Esophagus mucosa (tissue), 1 donor: Measurements from ENCODE around the gene THSD4. TPM values are rescaled to one million over a fixed set of nuclear protein-coding genes. Genes with fewer than 3 reads are reported as not detected.
"Not testable (repeated sequence)": the region's sequence is repeated elsewhere in the genome, so short reads cannot be mapped to it uniquely, and the experiment has no call there.

Experiments used
- ATAC-seq: fragments of 200-7000 bp; cut with Tn5 transposase; one replicate; pipeline ENCODE4 v1.9.1; 2020
- total RNA-seq: library from RNA; stranded (reverse); gene quantifications from one replicate; pipeline ENCODE4 v1.2.4, GENCODE V29; 2023
- donor health status: DM: yes; HTN: yes; CAD: no.

THSD4 gene
- total RNA-seq, 1 donor from 2014 or later = 121 TPM

GRCh38 chr15:71391421-71392088 is 276.3 kb downstream of the THSD4 start:
- ATAC-seq = no peak

DNA sequence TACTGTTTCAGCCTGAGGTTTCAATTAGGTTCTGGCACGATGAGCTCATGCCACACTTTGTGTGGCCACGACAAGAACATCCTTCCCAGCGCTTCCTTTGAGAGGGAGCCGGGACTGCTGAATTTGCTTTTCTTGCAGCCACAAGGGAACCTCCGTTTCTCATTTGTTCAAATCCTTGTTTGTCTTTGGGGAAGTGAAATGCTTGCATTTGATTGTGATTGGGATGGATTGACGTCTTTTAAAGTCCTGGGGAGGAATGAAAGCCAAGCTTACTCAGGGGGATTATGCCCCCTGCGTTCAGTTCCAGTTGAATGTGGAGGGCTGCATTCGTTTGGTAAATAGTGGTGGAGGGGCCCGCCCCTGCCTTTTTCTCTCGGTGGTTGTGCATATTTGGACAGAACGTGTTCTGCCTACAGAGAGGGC is 277.6 kb downstream of the THSD4 start:
- ATAC-seq = no peak

- no peak for ATAC-seq
These were observed 278.1 kb downstream of the THSD4 start for GRCh38 chr15:71393383-71393782.

GRCh38 chr15:71396536-71397125 is 281.4 kb downstream of the THSD4 start:
- ATAC-seq = peak; percentile 38

- peak; percentile 45 for ATAC-seq
These were observed 282.1 kb downstream of the THSD4 start for GRCh38 chr15:71397377-71397776.

DNA sequence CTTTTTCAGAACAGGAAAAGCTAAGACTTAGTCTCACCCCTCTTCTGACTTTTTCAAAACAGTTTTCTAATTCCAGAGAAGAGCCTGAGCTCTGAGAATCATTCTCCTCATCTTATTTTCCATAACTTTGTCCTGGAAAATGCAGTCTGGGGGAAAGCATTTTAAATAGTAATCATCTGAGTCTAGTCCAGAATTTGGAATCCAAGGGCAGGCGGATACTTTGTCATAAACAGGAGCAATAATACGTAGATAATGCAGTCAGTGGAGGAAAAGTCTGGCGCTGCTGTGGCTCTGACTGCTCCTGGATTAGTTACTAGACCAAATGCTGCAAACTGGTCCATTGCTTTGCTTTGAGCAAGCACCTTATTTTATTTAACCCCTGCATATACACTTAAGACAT is 285.0 kb downstream of the THSD4 start:
- no peak for ATAC-seq

GRCh38 chr15:71401728-71402127 is 286.5 kb downstream of the THSD4 start:
- not testable (repeated sequence) for ATAC-seq

- no peak for ATAC-seq
These were observed 294.3 kb downstream of the THSD4 start for GRCh38 chr15:71409541-71409940.

GRCh38 chr15:71410347-71410746 is 295.1 kb downstream of the THSD4 start:
- ATAC-seq = no peak

- ATAC-seq = no peak
These were observed 296.5 kb downstream of the THSD4 start for GRCh38 chr15:71411538-71412482.

DNA sequence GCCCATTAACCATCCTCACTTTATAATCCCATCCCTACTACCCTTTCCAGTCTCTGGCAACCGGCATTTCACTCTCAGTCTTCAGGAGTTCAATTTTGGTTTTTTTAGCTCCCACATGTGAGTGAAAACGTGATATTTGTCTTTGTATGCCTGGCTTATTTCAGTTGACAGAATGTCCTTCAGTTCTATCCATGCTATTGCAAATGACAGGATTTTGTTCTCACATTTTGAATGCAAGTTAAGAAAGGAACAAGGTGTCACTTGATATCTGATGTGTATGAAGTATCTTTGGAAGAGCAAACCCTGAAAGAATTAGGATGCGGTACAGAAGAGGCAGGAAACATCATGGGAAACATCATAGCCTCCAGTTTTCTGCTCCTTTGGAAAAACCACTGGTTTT is 298.1 kb downstream of the THSD4 start:
- ATAC-seq = no peak

GRCh38 chr15:71414853-71415252 is 299.6 kb downstream of the THSD4 start:
- no peak for ATAC-seq

- no peak for ATAC-seq
These were observed 307.4 kb downstream of the THSD4 start for GRCh38 chr15:71422530-71423259.

DNA sequence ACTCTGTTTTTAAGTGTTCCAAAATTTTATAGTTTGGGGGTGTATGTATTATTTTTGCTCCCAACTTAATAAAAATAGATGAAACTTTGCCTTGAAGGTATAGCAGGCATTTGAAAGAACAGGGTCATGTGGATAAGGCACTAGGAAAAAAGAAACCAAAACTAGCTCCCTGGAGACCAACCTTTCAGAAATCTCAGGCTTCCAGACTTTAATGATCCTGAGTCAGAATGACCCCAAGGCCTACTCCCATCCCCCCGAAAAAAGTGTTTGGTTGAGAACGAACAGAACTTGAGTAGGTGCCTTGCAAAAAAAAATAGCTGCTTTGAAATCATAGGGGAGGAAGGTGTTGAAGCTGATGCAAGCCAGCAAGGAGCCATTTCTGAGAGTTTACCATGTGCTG is 309.5 kb downstream of the THSD4 start:
- ATAC-seq = no peak

DNA sequence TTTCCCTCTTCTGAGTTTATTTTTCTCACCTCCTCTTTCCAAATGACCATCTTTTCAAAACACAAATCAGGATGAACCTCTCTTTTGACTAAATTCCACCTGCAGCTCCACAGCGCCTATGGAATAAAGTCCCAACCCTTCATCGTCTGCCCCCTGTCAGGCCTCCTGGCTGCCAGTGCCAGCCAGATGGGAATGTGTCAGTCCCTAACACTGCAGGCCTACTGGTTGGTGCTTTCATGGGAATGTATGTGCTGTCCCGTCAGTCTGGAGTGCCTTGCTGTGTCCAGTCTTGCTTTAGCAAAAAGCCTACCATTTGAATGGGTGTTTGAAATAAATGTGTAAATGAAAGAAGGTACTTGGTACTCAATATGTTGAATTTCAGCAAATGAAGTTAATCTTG is 310.1 kb downstream of the THSD4 start:
- ATAC-seq = no peak

GRCh38 chr15:71426792-71427191 is 311.5 kb downstream of the THSD4 start:
- ATAC-seq = no peak

GRCh38 chr15:71430782-71431181 is 315.5 kb downstream of the THSD4 start:
- no peak for ATAC-seq

GRCh38 chr15:71431343-71432336 is 316.4 kb downstream of the THSD4 start:
- peak; percentile 43 for ATAC-seq

DNA sequence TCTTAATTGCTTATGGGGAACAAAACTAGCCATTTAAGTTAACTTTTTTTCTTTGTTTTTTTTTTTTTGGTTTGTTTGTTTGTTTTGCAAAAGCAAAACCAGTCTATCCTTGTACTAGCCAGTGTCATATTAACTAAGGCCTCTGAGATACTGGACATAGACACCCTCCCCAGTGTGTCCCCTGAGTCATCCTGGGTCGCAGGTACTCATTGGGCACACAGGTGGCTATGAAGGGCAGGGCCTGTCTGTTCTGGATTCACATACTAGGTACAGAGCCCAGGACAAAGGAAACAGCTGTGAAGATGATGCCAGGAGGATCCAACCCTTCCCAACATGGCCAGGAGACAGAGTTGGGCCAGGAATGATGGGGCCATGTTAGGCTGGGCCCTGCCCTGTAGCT is 318.1 kb downstream of the THSD4 start:
- no peak for ATAC-seq

DNA sequence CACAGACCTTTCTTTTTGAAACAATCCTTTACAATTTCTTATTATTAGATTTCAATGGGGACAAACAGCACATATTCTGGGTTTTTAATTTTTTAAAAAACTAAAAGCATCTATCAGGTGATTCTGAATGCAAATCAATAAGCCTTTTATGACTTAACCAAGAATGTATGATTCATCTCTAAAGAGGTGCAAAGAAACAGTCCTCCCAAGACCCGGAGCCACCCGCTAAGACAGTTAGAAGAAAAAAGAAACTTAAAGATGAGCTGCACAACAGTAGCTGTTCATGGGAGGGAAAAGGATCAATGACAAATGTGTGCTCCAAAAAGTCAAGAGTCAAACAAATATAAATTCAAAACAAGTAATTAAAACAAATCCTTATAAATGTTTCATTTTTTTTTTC is 319.5 kb downstream of the THSD4 start:
- ATAC-seq = no peak

- ATAC-seq = no peak
These were observed 320.3 kb downstream of the THSD4 start for GRCh38 chr15:71435552-71435951.
